Panc1 (cell line): ENCODE results near the gene C1orf141. TPM values are rescaled to one million over a fixed set of nuclear protein-coding genes. Genes with fewer than 3 reads are reported as not detected.

Source experiments
- ATAC-seq: fragments of 200-7000 bp; cut with Tn5 transposase; 2 replicates; pipeline ENCODE4 v1.9.1; 2020; ENCODE audit warnings: mild to moderate bottlenecking, moderate library complexity
- BruUV-seq: library from RNA; stranded (reverse); fragments of 400-500 nt; replicated peaks from 2 replicates; lab custom pipeline; 2021; lab: Mats Ljungman, UMichigan
- CTCF ChIA-PET: fragments of 300-600 bp; sonication (Branson Sonifier 250); formaldehyde crosslinking; loops from one replicate; lab custom pipeline; 2022; ENCODE audit warnings: antibody characterized with exemption; lab: Charles Lee
- POLR2A ChIA-PET: fragments of 300-600 bp; sonication (Branson Sonifier 250); formaldehyde crosslinking; loops from one replicate; lab custom pipeline; 2022; ENCODE audit warnings: antibody characterized with exemption; lab: Charles Lee
- DNase-seq: peaks from one replicate; pipeline ENCODE4 v3.0.0-alpha.2; 2010; ENCODE audit warnings: low read depth, low spot score
- H3K27ac ChIP-seq: 2 replicates; pipeline ENCODE4 v1.5.1; 2011; ENCODE audit warnings: mild to moderate bottlenecking, low read length, inconsistent platforms
- H3K27me3 ChIP-seq: fragments of 200-500 bp; sonication (Bioruptor generic); 2 replicates; pipeline ENCODE4 v1.6.0; 2014; ENCODE audit warnings: low read length, inconsistent platforms; ENCODE audit not compliant: control insufficient read depth, insufficient read depth
- H3K36me3 ChIP-seq: fragments of 200-500 bp; sonication (Bioruptor generic); 2 replicates; pipeline ENCODE4 v1.5.1; 2014; ENCODE audit warnings: inconsistent platforms, mild to moderate bottlenecking, low read length, moderate library complexity; ENCODE audit not compliant: control insufficient read depth, insufficient read depth
- H3K4me1 ChIP-seq: 2 replicates; pipeline ENCODE4 v1.5.1; 2011; ENCODE audit warnings: inconsistent platforms, mild to moderate bottlenecking, low read length, moderate library complexity; ENCODE audit not compliant: control insufficient read depth, insufficient read depth
- H3K4me3 ChIP-seq, 2 experiments: 2 replicates each; pipeline ENCODE4 v1.5.1; 2011 to 2012; ENCODE audit warnings: low read depth in 2 of 2, low read length in 2 of 2, mild to moderate bottlenecking in 2 of 2, inconsistent platforms in 1 of 2, moderate library complexity in 1 of 2
- H3K9me3 ChIP-seq: fragments of 200-500 bp; sonication (Bioruptor generic); 2 replicates; pipeline ENCODE4 v1.5.1; 2014; ENCODE audit warnings: low read depth, mild to moderate bottlenecking, inconsistent platforms, low read length, moderate library complexity; ENCODE audit not compliant: control insufficient read depth, insufficient read depth
- POLR2AphosphoS5 ChIP-seq: IDR thresholded peaks from 2 replicates; pipeline ENCODE4 v1.6.1; 2012; ENCODE audit warnings: mild to moderate bottlenecking, low read depth, low read length, moderate library complexity
- SIN3A ChIP-seq: IDR thresholded peaks from 2 replicates; pipeline ENCODE4 v1.6.1; 2012; ENCODE audit warnings: low read depth, mild to moderate bottlenecking, low read length, moderate library complexity, borderline replicate concordance; ENCODE audit not compliant: insufficient read depth
- TCF7L2 ChIP-seq: IDR thresholded peaks from 2 replicates; pipeline ENCODE4 v1.6.1; 2011; ENCODE audit warnings: mild to moderate bottlenecking, low read depth, low read length, inconsistent platforms
- in situ Hi-C: cut with HindIII; loops from 2 replicates; pipeline ENCODE4 v1.10.0; 2016; ENCODE audit warnings: low sequenced_read_pairs, low pct_unique_long_range_greater_than_20kb
- intact Hi-C: fragments of 100-400 bp; cut with micrococcal nuclease; formaldehyde crosslinking; loops from one replicate; pipeline ENCODE4 v1.10.0; 2022; ENCODE audit not compliant: unreplicated experiment
- total RNA-seq: library from RNA; stranded (reverse); gene quantifications from one replicate; pipeline ENCODE4 v1.2.1, GENCODE V29; 2021; ENCODE audit not compliant: unreplicated experiment
- TF ChIP-seq, protein P1 (sequence below): fragments of 450-650 bp; IDR thresholded peaks from 2 replicates; pipeline ENCODE4 v1.5.1; 2017; ENCODE audit warnings: mild to moderate bottlenecking
- TF ChIP-seq, protein P2 (sequence below), 2 experiments: IDR thresholded peaks; 2 replicates each; pipeline ENCODE4 v1.6.1; 2011 to 2012; ENCODE audit warnings: low read depth in 2 of 2, control low read depth in 1 of 2, low read length in 1 of 2, mild to moderate bottlenecking in 1 of 2, moderate library complexity in 1 of 2; ENCODE audit not compliant: insufficient read depth in 1 of 2

C1orf141 gene
- total RNA-seq, 1 experiment from 2014 or later, result not detected

DNA sequence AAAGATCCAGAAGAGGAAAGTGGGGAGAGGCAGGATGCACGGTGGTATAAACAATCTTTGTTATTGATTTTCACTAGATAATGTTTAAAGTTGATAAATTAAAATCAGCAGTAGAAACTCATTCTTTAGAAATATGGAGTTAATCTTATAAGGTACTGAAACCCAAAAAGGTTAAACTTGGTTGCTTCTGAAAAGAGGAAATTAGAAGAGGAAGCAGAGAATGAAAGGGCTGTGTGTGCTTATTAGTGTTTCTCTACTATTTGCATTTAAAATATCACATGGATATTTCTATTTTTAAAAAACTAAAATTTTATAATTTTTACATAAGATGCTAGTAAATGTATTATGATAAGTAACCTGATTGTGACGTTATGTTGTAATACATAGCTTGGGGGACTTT, 24.4 kb downstream of the C1orf141 start:
- no TSS peak for BruUV-seq
- no peaks in the 10 kb centered on the region for H3K36me3 ChIP-seq
- TF ChIP-seq POLR2AphosphoS5 (no peak), SIN3A (no peak), TCF7L2 (no peak)
- TF ChIP-seq, protein P1, sequence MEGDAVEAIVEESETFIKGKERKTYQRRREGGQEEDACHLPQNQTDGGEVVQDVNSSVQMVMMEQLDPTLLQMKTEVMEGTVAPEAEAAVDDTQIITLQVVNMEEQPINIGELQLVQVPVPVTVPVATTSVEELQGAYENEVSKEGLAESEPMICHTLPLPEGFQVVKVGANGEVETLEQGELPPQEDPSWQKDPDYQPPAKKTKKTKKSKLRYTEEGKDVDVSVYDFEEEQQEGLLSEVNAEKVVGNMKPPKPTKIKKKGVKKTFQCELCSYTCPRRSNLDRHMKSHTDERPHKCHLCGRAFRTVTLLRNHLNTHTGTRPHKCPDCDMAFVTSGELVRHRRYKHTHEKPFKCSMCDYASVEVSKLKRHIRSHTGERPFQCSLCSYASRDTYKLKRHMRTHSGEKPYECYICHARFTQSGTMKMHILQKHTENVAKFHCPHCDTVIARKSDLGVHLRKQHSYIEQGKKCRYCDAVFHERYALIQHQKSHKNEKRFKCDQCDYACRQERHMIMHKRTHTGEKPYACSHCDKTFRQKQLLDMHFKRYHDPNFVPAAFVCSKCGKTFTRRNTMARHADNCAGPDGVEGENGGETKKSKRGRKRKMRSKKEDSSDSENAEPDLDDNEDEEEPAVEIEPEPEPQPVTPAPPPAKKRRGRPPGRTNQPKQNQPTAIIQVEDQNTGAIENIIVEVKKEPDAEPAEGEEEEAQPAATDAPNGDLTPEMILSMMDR, result no peak
- TF ChIP-seq, protein P2, sequence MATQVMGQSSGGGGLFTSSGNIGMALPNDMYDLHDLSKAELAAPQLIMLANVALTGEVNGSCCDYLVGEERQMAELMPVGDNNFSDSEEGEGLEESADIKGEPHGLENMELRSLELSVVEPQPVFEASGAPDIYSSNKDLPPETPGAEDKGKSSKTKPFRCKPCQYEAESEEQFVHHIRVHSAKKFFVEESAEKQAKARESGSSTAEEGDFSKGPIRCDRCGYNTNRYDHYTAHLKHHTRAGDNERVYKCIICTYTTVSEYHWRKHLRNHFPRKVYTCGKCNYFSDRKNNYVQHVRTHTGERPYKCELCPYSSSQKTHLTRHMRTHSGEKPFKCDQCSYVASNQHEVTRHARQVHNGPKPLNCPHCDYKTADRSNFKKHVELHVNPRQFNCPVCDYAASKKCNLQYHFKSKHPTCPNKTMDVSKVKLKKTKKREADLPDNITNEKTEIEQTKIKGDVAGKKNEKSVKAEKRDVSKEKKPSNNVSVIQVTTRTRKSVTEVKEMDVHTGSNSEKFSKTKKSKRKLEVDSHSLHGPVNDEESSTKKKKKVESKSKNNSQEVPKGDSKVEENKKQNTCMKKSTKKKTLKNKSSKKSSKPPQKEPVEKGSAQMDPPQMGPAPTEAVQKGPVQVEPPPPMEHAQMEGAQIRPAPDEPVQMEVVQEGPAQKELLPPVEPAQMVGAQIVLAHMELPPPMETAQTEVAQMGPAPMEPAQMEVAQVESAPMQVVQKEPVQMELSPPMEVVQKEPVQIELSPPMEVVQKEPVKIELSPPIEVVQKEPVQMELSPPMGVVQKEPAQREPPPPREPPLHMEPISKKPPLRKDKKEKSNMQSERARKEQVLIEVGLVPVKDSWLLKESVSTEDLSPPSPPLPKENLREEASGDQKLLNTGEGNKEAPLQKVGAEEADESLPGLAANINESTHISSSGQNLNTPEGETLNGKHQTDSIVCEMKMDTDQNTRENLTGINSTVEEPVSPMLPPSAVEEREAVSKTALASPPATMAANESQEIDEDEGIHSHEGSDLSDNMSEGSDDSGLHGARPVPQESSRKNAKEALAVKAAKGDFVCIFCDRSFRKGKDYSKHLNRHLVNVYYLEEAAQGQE (IDR thresholded peaks at IDR 0.05; ENCODE audit: insufficient read depth in 1 of 2, low read depth in 2 of 2, low read length in 1 of 2), result no peak
- H3K27ac ChIP-seq, result no peak overlapping the region
- H3K4me1 ChIP-seq, result no peaks in the 10 kb centered on the region
- DNase-seq, result no peak
- no peak overlapping the region for H3K4me3 ChIP-seq
- H3K9me3 ChIP-seq, result no peaks in the 10 kb centered on the region
- in situ Hi-C loops (no loop called here), intact Hi-C loops (no loop called here)
- H3K27me3 ChIP-seq, result no peaks in the 10 kb centered on the region
- ChIA-PET CTCF (no interaction called here), POLR2A (no interaction called here)
- ATAC-seq, result no peak

DNA sequence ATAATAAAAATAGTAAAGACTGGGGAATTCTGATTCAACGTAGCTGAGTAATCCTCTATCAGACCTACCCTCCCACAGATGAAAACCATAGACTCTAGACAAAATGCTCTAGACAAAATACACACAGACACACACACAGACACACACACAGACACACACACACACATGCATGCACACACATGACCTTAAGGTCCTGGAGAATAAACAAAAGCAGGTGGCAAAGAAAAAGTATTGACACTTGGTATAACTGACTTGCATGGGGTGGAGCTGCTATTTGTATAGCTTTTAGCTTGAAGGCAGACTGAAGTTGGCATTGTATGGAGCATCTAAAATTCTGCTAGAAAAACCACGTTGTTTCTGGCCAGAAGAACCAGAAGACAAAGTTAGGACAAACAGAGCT, 29.3 kb downstream of the C1orf141 start:
- ATAC-seq (no peak), DNase-seq (no peak)
- POLR2A ChIA-PET, result no interaction called here
- Histone ChIP-seq H3K4me1 (no peaks in the 10 kb centered on the region), H3K4me3 (no peak overlapping the region), H3K27me3 (no peaks in the 10 kb centered on the region; the same call in 1 of the 2 replicates), H3K36me3 (no peaks in the 10 kb centered on the region), H3K9me3 (no peaks in the 10 kb centered on the region), H3K27ac (no peak overlapping the region)
- BruUV-seq, result no TSS peak
- intact Hi-C loops, result no loop called here
- in situ Hi-C loops, result no loop called here
- TF ChIP-seq, protein P1, result no peak
- TF ChIP-seq, protein P2 (IDR thresholded peaks at IDR 0.05; ENCODE audit: insufficient read depth in 1 of 2, low read depth in 2 of 2, low read length in 1 of 2), result no peak
- no peak for TF ChIP-seq TCF7L2
- TF ChIP-seq POLR2AphosphoS5, result no peak
- no peak for TF ChIP-seq SIN3A
- CTCF ChIA-PET, result no interaction called here
